ENCODE results near the gene AP3B1. TPM values are rescaled to one million over a fixed set of nuclear protein-coding genes. Genes with fewer than 3 reads are reported as not detected.

The AP3B1 gene
- total RNA-seq, 1 experiment from 2014 or later: 50.3 TPM

DNA sequence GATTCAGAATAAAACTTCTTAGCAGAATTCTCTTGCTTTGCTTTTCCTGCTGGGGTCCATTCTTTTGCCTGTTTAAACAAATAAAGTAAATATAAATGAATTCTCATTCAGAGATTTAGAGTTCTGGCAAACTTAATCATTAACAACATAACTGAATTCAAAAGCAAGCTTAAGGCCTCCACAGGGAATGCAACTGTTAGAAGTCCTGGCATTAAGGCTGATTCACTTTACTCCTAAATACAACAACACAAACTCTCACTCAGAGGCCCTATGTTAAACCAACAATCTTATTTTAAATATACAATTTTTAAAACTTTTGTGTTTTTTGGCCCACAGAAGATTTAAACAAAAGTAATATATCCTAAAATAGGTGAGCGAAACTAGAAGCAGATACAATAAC is 178.3 kb downstream of the AP3B1 start:
- Mint-ChIP-seq H3K27me3 (ENCODE audit: low read depth) (no peaks in the 10 kb centered on the region; the same call in 1 of the 2 replicates), H3K36me3 (peaks cover 39% of the 10 kb centered on the region), H3K4me1 (no peaks in the 10 kb centered on the region), H3K4me3 (no peak overlapping the region), H3K9me3 (peaks cover 28% of the 10 kb centered on the region), H3K27ac (no peak overlapping the region)
- no peak for DNase-seq (ENCODE audit: low spot score)
- TF ChIP-seq JAZF1 (CRISPR knock-in tag; IDR thresholded peaks at IDR 0.05): no peak
- TF ChIP-seq MYBL2 (CRISPR knock-in tag; IDR thresholded peaks at IDR 0.05): no peak
- TF ChIP-seq HMGA2 (CRISPR knock-in tag; IDR thresholded peaks at IDR 0.05): no peak
- TF ChIP-seq, protein P1, sequence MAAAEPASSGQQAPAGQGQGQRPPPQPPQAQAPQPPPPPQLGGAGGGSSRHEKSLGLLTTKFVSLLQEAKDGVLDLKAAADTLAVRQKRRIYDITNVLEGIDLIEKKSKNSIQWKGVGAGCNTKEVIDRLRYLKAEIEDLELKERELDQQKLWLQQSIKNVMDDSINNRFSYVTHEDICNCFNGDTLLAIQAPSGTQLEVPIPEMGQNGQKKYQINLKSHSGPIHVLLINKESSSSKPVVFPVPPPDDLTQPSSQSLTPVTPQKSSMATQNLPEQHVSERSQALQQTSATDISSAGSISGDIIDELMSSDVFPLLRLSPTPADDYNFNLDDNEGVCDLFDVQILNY (CRISPR knock-in tag; IDR thresholded peaks at IDR 0.05): no peak
- TF ChIP-seq, protein P2, sequence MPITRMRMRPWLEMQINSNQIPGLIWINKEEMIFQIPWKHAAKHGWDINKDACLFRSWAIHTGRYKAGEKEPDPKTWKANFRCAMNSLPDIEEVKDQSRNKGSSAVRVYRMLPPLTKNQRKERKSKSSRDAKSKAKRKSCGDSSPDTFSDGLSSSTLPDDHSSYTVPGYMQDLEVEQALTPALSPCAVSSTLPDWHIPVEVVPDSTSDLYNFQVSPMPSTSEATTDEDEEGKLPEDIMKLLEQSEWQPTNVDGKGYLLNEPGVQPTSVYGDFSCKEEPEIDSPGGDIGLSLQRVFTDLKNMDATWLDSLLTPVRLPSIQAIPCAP (CRISPR knock-in tag; IDR thresholded peaks at IDR 0.05): no peak
- TF ChIP-seq, protein P3, sequence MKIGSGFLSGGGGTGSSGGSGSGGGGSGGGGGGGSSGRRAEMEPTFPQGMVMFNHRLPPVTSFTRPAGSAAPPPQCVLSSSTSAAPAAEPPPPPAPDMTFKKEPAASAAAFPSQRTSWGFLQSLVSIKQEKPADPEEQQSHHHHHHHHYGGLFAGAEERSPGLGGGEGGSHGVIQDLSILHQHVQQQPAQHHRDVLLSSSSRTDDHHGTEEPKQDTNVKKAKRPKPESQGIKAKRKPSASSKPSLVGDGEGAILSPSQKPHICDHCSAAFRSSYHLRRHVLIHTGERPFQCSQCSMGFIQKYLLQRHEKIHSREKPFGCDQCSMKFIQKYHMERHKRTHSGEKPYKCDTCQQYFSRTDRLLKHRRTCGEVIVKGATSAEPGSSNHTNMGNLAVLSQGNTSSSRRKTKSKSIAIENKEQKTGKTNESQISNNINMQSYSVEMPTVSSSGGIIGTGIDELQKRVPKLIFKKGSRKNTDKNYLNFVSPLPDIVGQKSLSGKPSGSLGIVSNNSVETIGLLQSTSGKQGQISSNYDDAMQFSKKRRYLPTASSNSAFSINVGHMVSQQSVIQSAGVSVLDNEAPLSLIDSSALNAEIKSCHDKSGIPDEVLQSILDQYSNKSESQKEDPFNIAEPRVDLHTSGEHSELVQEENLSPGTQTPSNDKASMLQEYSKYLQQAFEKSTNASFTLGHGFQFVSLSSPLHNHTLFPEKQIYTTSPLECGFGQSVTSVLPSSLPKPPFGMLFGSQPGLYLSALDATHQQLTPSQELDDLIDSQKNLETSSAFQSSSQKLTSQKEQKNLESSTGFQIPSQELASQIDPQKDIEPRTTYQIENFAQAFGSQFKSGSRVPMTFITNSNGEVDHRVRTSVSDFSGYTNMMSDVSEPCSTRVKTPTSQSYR (CRISPR knock-in tag; IDR thresholded peaks at IDR 0.05): no peak
- no peak for TF ChIP-seq OVOL2 (CRISPR knock-in tag; IDR thresholded peaks at IDR 0.05; ENCODE audit: borderline replicate concordance)
- no peak for TF ChIP-seq ZNF138 (CRISPR knock-in tag; conservative IDR thresholded peaks at IDR 0.05)
- no peak for TF ChIP-seq ETV6 (CRISPR knock-in tag; IDR thresholded peaks at IDR 0.05)
- TF ChIP-seq SP1 (CRISPR knock-in tag; conservative IDR thresholded peaks at IDR 0.05): no peak
- TF ChIP-seq, protein P4, sequence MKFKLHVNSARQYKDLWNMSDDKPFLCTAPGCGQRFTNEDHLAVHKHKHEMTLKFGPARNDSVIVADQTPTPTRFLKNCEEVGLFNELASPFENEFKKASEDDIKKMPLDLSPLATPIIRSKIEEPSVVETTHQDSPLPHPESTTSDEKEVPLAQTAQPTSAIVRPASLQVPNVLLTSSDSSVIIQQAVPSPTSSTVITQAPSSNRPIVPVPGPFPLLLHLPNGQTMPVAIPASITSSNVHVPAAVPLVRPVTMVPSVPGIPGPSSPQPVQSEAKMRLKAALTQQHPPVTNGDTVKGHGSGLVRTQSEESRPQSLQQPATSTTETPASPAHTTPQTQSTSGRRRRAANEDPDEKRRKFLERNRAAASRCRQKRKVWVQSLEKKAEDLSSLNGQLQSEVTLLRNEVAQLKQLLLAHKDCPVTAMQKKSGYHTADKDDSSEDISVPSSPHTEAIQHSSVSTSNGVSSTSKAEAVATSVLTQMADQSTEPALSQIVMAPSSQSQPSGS (CRISPR knock-in tag; IDR thresholded peaks at IDR 0.05; ENCODE audit: borderline replicate concordance, low read depth): no peak
- ChIA-PET CTCF (interaction anchor here (0.8 kb wide), 1 partner anchor 12 kb away, joined by 3 read pairs; no protein-coding TSS in a partner anchor), POLR2A (no interaction called here)
- ATAC-seq: no peak

DNA sequence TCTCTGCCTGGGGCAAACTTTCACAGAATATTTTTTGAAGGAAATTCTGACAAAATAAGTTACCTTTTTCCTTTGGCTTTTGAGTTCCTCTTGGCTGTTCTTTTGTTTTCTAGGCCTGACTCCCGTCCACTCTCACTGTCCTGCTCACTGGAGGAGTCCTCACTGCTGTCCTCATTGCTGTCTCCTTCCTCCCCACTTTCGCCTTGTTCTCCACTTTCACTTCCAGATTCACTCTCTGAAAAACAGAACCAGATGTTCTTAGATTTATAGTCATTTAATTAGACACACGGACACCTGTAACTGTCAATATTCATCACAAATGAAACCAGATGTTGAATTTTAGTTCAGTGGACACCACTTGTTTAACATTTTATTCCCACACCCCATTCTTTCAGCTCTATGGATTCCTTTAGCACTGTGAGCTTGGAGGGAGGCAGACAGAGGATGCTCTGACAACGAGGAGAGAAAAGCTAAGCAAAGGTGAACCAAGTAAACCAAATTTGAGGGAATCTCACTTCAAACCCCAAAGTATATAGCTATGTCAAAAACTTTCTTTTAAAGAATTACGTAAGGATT is 180.7 kb downstream of the AP3B1 start:
- H3K4me3 Mint-ChIP-seq: no peak overlapping the region
- CTCF ChIA-PET: interaction anchor here (0.7 to 1.2 kb wide), 2 partner anchors 14 to 48 kb away, joined by 3 to 4 read pairs; no protein-coding TSS in a partner anchor
- POLR2A ChIA-PET: no interaction called here
- H3K27ac Mint-ChIP-seq: peak overlapping the region; percentile 10
- H3K9me3 Mint-ChIP-seq: peaks cover 8% of the 10 kb centered on the region; the same call in 1 of the 2 replicates
- no peaks in the 10 kb centered on the region for H3K27me3 Mint-ChIP-seq (ENCODE audit: low read depth)
- peaks cover 1% of the 10 kb centered on the region; the same call in 1 of the 2 replicates for H3K4me1 Mint-ChIP-seq
- ATAC-seq (no peak), DNase-seq (ENCODE audit: low spot score) (no peak)
- peaks cover 17% of the 10 kb centered on the region for H3K36me3 Mint-ChIP-seq
- TF ChIP-seq ZNF219 (CRISPR knock-in tag; IDR thresholded peaks at IDR 0.05; ENCODE audit: borderline replicate concordance): no peak
- TF ChIP-seq, protein P5, sequence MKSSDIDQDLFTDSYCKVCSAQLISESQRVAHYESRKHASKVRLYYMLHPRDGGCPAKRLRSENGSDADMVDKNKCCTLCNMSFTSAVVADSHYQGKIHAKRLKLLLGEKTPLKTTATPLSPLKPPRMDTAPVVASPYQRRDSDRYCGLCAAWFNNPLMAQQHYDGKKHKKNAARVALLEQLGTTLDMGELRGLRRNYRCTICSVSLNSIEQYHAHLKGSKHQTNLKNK (CRISPR knock-in tag; IDR thresholded peaks at IDR 0.05): no peak
- TF ChIP-seq, protein P6, sequence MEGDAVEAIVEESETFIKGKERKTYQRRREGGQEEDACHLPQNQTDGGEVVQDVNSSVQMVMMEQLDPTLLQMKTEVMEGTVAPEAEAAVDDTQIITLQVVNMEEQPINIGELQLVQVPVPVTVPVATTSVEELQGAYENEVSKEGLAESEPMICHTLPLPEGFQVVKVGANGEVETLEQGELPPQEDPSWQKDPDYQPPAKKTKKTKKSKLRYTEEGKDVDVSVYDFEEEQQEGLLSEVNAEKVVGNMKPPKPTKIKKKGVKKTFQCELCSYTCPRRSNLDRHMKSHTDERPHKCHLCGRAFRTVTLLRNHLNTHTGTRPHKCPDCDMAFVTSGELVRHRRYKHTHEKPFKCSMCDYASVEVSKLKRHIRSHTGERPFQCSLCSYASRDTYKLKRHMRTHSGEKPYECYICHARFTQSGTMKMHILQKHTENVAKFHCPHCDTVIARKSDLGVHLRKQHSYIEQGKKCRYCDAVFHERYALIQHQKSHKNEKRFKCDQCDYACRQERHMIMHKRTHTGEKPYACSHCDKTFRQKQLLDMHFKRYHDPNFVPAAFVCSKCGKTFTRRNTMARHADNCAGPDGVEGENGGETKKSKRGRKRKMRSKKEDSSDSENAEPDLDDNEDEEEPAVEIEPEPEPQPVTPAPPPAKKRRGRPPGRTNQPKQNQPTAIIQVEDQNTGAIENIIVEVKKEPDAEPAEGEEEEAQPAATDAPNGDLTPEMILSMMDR (IDR thresholded peaks at IDR 0.05): no peak
- no peak for TF ChIP-seq RELA (CRISPR knock-in tag; IDR thresholded peaks at IDR 0.05; ENCODE audit: borderline replicate concordance)
- no peak for TF ChIP-seq ZNF671 (CRISPR knock-in tag; IDR thresholded peaks at IDR 0.05)
- TF ChIP-seq, protein P7, sequence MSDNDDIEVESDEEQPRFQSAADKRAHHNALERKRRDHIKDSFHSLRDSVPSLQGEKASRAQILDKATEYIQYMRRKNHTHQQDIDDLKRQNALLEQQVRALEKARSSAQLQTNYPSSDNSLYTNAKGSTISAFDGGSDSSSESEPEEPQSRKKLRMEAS (CRISPR knock-in tag; IDR thresholded peaks at IDR 0.05): no peak
- TF ChIP-seq, protein P8, sequence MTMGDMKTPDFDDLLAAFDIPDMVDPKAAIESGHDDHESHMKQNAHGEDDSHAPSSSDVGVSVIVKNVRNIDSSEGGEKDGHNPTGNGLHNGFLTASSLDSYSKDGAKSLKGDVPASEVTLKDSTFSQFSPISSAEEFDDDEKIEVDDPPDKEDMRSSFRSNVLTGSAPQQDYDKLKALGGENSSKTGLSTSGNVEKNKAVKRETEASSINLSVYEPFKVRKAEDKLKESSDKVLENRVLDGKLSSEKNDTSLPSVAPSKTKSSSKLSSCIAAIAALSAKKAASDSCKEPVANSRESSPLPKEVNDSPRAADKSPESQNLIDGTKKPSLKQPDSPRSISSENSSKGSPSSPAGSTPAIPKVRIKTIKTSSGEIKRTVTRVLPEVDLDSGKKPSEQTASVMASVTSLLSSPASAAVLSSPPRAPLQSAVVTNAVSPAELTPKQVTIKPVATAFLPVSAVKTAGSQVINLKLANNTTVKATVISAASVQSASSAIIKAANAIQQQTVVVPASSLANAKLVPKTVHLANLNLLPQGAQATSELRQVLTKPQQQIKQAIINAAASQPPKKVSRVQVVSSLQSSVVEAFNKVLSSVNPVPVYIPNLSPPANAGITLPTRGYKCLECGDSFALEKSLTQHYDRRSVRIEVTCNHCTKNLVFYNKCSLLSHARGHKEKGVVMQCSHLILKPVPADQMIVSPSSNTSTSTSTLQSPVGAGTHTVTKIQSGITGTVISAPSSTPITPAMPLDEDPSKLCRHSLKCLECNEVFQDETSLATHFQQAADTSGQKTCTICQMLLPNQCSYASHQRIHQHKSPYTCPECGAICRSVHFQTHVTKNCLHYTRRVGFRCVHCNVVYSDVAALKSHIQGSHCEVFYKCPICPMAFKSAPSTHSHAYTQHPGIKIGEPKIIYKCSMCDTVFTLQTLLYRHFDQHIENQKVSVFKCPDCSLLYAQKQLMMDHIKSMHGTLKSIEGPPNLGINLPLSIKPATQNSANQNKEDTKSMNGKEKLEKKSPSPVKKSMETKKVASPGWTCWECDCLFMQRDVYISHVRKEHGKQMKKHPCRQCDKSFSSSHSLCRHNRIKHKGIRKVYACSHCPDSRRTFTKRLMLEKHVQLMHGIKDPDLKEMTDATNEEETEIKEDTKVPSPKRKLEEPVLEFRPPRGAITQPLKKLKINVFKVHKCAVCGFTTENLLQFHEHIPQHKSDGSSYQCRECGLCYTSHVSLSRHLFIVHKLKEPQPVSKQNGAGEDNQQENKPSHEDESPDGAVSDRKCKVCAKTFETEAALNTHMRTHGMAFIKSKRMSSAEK (CRISPR knock-in tag; IDR thresholded peaks at IDR 0.05; ENCODE audit: borderline replicate concordance): no peak
- TF ChIP-seq ZNF232 (CRISPR knock-in tag; IDR thresholded peaks at IDR 0.05): no peak
- no peak for TF ChIP-seq TEAD4 (CRISPR knock-in tag; IDR thresholded peaks at IDR 0.05)
- TF ChIP-seq, protein P9, sequence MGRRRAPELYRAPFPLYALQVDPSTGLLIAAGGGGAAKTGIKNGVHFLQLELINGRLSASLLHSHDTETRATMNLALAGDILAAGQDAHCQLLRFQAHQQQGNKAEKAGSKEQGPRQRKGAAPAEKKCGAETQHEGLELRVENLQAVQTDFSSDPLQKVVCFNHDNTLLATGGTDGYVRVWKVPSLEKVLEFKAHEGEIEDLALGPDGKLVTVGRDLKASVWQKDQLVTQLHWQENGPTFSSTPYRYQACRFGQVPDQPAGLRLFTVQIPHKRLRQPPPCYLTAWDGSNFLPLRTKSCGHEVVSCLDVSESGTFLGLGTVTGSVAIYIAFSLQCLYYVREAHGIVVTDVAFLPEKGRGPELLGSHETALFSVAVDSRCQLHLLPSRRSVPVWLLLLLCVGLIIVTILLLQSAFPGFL (CRISPR knock-in tag; IDR thresholded peaks at IDR 0.05; ENCODE audit: borderline replicate concordance): no peak
